ENCODE data around the gene TAAR2.
"Not testable (repeated sequence)": the region's sequence is repeated elsewhere in the genome, so short reads cannot be mapped to it uniquely, and the experiment has no call there.

Gene TAAR2

DNA sequence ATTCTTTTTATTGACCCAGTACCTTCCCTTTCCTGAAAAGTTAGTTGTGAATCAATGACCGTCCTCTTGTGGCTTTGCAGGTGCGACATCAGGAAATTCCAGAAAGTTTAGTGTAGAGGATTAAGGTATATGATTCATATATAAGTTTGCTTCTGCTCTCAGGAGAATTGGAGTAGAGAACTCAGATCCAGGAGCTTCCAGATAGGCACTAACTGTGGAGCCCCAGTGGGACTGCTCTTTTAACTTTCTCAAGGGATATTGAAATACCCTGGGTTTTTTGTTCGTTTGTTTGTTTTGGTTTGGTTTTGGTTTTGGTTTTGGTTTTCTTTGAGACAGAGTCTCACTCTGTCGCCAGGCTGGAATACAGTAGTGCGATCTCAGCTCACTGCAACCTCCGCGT, 9.5 kb downstream of the TAAR2 start:
- no peak for DNase-seq (ENCODE audit: low read depth in 1 of 2, low spot score in 1 of 2)

DNA sequence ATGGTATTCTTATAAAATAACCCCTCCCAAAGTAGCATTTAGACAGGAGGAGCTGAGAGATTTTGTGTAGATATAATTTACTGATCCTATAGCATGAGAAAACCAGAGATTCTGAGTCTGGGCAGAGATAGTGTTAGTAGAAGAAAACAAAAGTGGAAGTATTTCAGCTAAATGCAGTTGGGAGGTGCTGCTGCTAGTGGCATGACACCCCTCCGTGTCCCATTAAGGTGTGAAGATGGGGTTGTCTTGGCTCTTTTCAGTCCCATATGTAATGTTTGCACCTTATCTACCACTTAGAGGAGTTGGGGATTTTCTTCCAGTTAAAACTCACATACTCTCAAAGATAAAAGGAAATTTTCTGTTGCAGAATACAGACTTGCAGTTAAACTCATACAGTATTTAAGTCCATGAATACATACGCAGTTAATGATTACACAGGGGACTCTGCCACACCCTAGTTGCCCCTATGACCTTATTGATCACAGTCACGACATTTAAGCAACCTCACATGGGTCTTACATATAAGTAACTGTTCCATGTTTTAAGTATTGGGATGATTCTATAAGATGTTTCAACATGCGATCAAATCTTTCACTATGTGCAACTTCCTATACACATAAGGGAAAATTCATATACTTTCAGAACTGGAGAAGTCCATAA, 11.5 kb downstream of the TAAR2 start:
- no peak for DNase-seq (ENCODE audit: low read depth in 1 of 2, low spot score in 1 of 2)

DNA sequence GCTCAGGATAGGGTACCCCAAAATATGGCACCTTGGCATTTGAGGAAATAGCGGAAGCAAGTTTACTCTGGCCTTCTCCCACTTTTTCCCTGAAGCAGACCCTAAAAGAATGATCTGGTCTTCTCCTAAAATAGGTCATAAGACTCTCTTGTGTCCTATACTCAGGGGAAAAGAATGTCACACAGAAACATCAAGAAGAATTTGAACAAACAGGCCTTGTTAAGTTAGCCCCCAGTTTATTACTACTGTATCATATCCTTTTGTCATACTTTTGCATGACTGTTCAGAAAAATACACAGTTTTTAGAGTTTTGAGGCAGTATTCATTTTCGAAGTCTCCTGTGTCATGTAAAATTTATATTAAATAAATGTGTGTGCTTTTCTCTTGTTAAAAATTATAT, 12.5 kb downstream of the TAAR2 start:
- no peak for DNase-seq (ENCODE audit: low read depth in 1 of 2, low spot score in 1 of 2)

DNA sequence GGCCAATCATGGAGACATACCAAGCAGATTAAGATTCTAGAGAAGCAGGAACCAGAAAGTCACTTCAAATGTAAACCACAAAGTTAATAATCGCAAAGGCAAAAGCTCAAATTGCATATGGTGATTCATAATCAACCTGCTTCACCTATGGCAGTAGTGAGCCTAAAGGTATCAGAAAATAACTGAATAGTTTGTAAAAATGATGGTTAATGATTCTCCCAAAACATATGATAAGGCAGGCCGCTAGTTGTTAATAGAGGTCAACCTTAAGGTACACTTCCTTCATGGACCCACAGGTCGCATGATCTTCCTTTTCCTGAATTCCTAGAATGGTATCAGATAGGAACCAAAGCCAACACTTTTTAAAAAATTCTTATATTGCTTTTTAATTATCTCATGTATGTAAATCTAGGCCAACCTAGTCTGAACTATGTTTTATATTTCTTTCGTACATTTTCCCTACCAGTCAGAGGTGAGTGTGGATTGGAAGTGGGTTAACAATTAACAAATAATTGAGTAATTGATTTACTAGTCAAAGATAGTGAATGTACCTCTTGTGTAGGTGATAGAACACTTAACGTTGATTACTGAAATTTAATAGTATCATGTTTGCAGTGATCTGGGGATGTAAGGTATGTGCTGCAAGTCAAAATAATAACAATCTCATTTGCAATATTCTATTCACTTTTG, 16.4 kb downstream of the TAAR2 start:
- no peak for DNase-seq (ENCODE audit: low read depth in 1 of 2, low spot score in 1 of 2)

DNA sequence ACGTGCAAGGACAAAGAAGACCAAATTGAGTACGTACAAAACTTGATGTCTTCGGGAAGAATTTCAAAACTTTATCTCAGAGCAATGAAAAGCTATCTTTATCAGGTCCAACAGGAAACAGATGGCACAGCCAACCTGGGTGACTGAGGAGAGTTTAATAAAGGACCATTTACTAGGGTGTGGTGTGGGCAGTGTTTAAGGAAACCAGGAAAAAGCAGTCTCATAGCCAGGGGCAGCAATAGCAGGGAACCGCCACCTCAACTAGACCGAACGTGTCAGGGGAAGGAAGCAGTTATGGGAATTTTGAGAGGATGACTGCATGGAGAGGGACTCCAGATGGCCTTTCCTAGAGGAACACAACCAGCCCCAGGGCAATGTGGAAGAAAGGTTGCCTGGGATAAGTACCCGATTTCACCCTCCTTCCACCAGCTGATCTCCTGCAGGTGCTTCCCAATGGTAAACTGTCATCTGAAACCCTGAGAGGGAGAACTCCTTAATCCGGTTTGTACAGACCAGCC, 19.4 kb downstream of the TAAR2 start:
- no peak for DNase-seq (ENCODE audit: low read depth in 1 of 2, low spot score in 1 of 2)

DNA sequence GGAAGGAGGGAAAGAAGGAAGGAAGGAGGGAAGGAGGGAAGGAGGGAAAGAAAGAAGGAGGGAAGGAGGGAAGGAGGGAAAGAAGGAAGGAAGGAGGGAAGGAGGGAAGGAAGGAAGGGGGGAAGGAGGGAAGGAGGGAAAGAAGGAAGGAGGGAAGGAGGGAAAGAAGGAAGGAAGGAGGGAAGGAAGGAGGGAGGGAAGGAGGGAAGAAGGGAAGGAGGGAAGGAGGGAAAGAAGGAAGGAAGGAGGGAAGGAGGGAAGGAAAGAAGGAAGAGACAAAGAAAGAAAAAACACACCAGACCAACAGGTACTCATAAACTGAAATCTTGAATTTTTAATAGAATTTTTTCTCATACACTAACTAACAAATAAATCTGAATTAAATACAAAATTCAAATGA, 23.2 kb downstream of the TAAR2 start:
- DNase-seq (ENCODE audit: low read depth in 1 of 2, low spot score in 1 of 2) = not testable (repeated sequence)

DNA sequence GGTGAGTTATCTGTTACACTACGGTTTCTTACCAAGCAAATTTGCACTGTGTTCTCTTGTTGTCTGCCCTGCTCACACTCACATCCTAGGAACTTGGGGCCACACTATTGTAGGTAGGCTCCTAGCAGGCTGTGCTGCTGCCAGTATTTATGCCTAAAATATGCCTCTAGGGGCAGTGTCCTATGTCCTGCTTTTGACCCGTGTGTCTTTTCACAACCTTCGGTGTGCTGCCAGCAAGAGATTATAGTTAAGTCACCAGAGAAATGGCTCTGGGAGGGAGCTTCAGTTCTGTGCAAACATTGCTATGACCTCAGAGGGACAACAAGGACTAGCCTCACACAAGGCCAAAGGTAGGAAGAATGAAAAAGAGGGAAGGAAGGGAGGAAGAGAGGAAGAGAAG, 25.6 kb downstream of the TAAR2 start:
- no peak for DNase-seq (ENCODE audit: low read depth in 1 of 2, low spot score in 1 of 2)

DNA sequence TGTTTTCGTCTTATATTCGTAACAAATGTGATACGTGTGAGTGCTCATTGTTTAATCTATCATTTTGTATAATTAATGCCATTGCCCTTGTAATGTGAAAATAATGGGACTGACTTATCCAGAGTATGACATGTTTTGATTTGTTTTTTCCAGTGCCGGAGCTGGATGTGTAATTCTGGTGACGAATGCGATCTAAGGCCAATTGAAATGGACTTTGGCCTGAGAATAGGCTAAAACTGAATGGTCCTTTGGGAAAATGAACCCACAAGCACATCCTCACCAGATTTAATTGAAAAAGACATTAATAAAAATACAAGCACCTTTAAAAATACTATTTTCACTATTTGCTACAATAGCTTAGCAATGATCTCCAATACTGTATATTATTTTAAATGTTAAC, 27.9 kb downstream of the TAAR2 start:
- no peak for DNase-seq (ENCODE audit: low read depth in 1 of 2, low spot score in 1 of 2)

DNA sequence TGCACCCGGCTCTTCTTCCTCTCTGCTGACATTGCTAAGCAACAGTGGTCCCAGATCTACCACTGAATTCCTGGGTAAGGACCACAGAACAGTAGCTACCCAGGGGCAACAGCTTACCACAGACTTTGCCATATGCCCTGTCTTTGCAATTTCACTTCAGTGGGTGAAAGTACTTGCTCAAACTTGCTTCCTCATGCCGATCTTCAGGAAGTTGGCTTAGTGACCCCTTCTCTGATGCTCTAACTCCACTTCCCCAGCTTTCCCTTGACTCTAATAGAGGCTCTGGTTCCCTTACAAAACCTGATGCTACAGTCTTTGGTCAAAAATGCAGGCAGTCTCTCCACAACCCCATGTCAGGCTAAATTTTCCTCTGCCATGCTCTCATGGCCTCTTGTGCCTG, 31.2 kb downstream of the TAAR2 start:
- no peak for DNase-seq (ENCODE audit: low read depth in 1 of 2, low spot score in 1 of 2)

DNA sequence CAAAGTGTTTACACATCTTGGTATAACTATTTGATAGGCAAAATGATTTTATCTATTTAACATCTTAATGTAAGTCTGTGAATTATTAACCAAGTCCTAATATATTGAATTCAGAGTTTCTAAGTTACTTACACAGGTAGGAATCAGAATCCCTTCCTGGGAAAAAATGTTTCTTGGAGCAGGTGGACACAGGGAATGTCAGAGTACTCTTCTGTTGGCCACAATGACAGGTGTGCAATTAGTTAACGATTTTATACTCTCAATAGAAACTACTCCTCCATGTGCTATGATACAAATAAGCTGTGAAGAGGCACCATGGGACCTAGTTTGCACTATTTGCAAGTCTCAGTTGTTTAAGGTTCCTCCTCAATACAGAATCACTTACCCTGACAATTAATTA, 33.7 kb downstream of the TAAR2 start:
- DNase-seq (ENCODE audit: low read depth in 1 of 2, low spot score in 1 of 2) = no peak

DNA sequence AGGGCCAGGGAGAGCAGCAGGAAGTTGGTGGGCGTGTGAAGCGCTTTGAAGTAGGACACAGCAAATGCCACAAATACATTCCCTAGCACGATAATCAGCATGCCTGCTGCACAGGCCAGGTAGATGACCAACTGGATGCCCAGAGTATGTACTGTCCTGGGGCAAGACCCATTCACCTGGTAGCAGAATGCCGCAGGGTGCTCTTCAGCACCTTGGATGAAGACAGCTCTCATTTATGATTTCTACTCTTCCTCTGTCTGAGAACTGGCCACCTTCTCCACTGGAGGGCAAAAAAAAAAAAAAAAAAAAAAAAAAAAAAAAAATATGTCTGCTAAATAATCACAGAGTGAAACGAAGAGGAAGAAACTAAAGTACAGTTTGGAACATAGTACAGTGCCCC, 34.6 kb downstream of the TAAR2 start, which contains the start of gene TAAR5:
Gene TAAR5 (minus strand): TSS at position 288 of the 400 bp plus-strand sequence. CDS start 55 bp downstream, at position 233.
- DNase-seq (ENCODE audit: low read depth in 1 of 2, low spot score in 1 of 2) = no peak

DNA sequence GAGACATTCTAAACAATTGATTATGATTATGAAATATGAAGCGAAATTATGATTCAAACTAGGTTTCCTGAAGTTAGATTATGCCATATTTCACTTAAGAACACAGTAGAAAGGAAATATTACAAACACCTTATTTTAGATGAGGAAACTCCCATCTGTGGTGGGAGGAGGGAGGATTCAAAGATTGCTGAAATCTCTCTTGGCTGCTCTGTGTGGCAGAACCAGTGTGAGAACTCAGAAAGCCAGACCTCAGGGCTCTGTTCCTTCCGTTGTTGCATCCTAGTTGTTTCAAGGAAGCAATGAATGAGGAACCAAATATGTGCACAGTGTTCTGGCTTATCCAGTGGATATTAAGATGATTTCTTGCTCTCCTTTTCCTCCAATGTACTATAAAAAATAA, 36.7 kb downstream of the TAAR2 start:
- no peak for DNase-seq (ENCODE audit: low read depth in 1 of 2, low spot score in 1 of 2)

DNA sequence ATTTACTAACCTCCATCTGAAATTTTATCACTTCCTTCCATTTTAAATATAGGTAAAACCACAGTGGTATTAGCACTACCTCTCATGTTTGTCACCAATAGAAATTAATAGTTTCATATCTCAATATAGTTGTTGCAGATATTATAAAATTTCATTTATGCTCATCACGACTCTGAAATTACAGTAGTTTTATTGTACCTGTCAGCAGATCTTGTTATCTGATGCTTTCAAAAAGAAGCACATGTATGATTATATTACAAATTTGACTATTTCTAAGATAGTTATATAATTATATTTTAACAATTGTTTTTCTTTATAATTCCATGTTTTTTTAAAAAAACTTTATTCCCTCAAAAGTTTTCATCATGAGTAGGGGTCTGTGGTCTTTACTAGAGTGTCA, 39.4 kb downstream of the TAAR2 start:
- DNase-seq (ENCODE audit: low read depth in 1 of 2, low spot score in 1 of 2) = no peak

DNA sequence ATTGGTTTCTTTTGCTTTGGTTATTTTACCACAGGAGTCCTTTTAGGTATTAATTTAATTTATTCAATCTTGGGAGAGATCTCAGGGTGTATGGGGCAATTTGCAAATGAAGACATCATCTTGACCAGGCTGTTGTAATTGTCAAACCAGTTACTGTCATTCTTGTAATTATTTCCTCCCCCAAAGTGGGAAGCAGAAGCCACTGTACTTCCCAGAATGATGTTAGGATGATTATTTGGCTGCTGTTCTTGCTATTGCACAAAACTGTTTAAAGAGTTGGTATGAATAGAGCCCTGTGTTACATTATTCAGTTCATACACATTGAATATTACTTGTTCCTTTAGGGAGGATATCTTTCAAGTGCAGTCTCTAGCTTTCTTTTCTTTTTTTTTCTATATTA, 52.3 kb downstream of the TAAR2 start:
- no peak for DNase-seq (ENCODE audit: low read depth in 1 of 2, low spot score in 1 of 2)

DNA sequence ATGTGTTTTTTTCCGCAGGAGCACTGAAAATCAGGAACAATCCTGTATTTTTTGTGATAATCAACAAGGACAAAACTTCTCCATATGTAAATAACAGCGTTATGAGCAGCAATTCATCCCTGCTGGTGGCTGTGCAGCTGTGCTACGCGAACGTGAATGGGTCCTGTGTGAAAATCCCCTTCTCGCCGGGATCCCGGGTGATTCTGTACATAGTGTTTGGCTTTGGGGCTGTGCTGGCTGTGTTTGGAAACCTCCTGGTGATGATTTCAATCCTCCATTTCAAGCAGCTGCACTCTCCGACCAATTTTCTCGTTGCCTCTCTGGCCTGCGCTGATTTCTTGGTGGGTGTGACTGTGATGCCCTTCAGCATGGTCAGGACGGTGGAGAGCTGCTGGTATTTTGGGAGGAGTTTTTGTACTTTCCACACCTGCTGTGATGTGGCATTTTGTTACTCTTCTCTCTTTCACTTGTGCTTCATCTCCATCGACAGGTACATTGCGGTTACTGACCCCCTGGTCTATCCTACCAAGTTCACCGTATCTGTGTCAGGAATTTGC, 53.8 kb downstream of the TAAR2 start, which contains the start of gene TAAR6:
Gene TAAR6 (plus strand): TSS at position 102 of the 557 bp plus-strand sequence. CDS start 0 bp downstream, at position 102.
- DNase-seq (ENCODE audit: low read depth in 1 of 2, low spot score in 1 of 2) = no peak

DNA sequence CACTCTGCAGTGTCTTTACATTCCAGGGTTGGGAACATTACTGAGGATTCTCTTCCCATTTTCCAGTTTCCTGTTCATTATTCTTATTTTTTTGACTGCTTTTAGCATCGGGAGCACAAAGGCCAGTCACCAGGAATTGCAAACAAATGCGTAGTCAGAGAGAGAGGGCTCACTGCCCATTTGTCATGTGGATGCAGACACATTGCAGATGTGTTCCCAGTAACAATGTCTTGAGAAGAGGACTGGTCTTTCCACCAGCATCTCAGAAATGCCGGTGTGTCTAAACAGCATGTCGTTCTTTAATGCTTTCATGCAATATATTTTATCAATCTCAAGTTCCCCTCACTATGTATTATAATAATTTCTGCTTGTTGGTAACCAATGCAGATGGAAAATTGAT, 54.9 kb downstream of the TAAR2 start:
- DNase-seq (ENCODE audit: low read depth in 1 of 2, low spot score in 1 of 2) = no peak

DNA sequence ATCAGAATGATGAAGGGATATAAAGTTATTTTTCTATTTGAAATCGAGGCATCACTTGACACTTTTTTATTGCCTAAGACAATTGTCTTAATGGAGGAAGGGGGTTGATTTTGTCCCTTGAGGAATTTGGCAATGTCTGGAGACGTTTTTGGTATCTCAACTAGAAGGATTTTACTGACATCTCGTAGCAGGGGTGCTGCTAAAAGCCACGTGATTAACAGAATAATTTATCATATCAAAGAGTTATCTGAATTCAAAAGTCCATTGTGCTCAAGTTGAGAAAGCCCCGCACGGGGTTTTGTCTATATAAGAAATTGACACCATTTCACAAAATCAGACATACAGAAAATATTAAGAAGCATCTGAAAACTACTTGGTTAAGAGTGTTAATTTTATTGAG, 55.5 kb downstream of the TAAR2 start:
- DNase-seq (ENCODE audit: low read depth in 1 of 2, low spot score in 1 of 2) = no peak

DNA sequence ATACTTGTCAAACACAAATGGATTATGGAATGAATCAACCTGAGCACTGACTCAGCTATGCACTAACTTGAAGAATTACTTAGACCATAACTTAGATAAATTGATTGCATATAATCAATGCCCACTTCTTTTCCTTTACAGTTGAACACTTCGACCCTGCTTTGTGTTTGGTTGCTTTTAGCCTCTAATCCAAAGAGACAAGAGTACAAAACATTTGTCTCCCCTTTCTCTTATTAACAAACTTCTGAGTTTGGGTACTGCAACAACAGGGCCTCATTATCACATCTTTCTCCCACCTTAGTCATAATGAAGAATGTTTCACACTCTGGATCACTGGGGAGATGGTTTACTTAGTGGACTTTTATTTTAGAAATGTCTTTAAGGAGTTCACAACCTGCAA, 56.5 kb downstream of the TAAR2 start:
- no peak for DNase-seq (ENCODE audit: low read depth in 1 of 2, low spot score in 1 of 2)
